DOHH2 (cell line): Measurements from ENCODE around the gene NPPA.

Experiments used
- H3F3A ChIP-seq: fragments of 200-600 bp; sonication (generic), shearing (Covaris generic); 2 replicates; pipeline ENCODE4 v1.6.0; 2016; ENCODE audit warnings: antibody characterized with exemption, mild to moderate bottlenecking; ENCODE audit not compliant: control insufficient read depth, insufficient read depth
- H3K27ac ChIP-seq: fragments of 200-600 bp; sonication (generic); 2 replicates; pipeline ENCODE4 v1.5.1; 2014; ENCODE audit warnings: low read depth, mild to moderate bottlenecking, low read length, moderate library complexity
- H3K27me3 ChIP-seq: fragments of 200-600 bp; sonication (generic); 2 replicates; pipeline ENCODE4 v1.6.1; 2014; ENCODE audit warnings: mild to moderate bottlenecking, low read length, mixed read lengths; ENCODE audit not compliant: control insufficient read depth
- H3K36me3 ChIP-seq: fragments of 200-600 bp; sonication (generic); 2 replicates; pipeline ENCODE4 v1.6.1; 2014; ENCODE audit warnings: mild to moderate bottlenecking, low read length, moderate library complexity, mixed read lengths; ENCODE audit not compliant: control insufficient read depth
- H3K4me1 ChIP-seq: fragments of 200-600 bp; sonication (generic); 2 replicates; pipeline ENCODE4 v1.6.1; 2014; ENCODE audit warnings: mild to moderate bottlenecking, low read length, mixed read lengths; ENCODE audit not compliant: control insufficient read depth
- H3K4me2 ChIP-seq: fragments of 200-600 bp; sonication (generic); 2 replicates; pipeline ENCODE4 v1.6.0; 2014; ENCODE audit warnings: mild to moderate bottlenecking, low read length, moderate library complexity
- H3K4me3 ChIP-seq: fragments of 200-600 bp; sonication (generic); 2 replicates; pipeline ENCODE4 v1.5.1; 2014; ENCODE audit warnings: mild to moderate bottlenecking, low read length, mixed read lengths
- H3K79me2 ChIP-seq: fragments of 200-600 bp; sonication (generic); 2 replicates; pipeline ENCODE4 v1.6.1; 2014; ENCODE audit warnings: mild to moderate bottlenecking, low read length, mixed read lengths; ENCODE audit not compliant: control insufficient read depth
- H3K9me2 ChIP-seq: fragments of 200-600 bp; sonication (generic); replicated peaks from 2 replicates; pipeline ENCODE4 v1.6.1; 2014; ENCODE audit warnings: mild to moderate bottlenecking, low read length, mixed read lengths; ENCODE audit not compliant: control insufficient read depth
- H3K9me3 ChIP-seq: fragments of 200-600 bp; sonication (generic); 2 replicates; pipeline ENCODE4 v1.6.1; 2014; ENCODE audit warnings: antibody characterized with exemption, low read length, mixed read lengths; ENCODE audit not compliant: control insufficient read depth, insufficient read depth
- H4K20me1 ChIP-seq: fragments of 200-600 bp; sonication (generic); 2 replicates; pipeline ENCODE4 v1.6.0; 2014; ENCODE audit warnings: low read depth, mild to moderate bottlenecking, antibody characterized with exemption, low read length, moderate library complexity; ENCODE audit not compliant: control insufficient read depth, insufficient read depth
- EZH2phosphoT487 ChIP-seq: fragments of 200-600 bp; sonication (generic); IDR thresholded peaks from 2 replicates; pipeline ENCODE4 v1.6.1; 2017; ENCODE audit warnings: borderline replicate concordance, mild to moderate bottlenecking, antibody characterized with exemption, low read length, moderate library complexity, mixed read lengths
- TF ChIP-seq, protein P1 (sequence below): fragments of 200-600 bp; sonication (generic); IDR thresholded peaks from one replicate; pipeline ENCODE4 v1.5.1; 2014; ENCODE audit warnings: antibody characterized with exemption, mild to moderate bottlenecking, low read depth, low read length; ENCODE audit not compliant: poor library complexity, severe bottlenecking

The NPPA gene

DNA sequence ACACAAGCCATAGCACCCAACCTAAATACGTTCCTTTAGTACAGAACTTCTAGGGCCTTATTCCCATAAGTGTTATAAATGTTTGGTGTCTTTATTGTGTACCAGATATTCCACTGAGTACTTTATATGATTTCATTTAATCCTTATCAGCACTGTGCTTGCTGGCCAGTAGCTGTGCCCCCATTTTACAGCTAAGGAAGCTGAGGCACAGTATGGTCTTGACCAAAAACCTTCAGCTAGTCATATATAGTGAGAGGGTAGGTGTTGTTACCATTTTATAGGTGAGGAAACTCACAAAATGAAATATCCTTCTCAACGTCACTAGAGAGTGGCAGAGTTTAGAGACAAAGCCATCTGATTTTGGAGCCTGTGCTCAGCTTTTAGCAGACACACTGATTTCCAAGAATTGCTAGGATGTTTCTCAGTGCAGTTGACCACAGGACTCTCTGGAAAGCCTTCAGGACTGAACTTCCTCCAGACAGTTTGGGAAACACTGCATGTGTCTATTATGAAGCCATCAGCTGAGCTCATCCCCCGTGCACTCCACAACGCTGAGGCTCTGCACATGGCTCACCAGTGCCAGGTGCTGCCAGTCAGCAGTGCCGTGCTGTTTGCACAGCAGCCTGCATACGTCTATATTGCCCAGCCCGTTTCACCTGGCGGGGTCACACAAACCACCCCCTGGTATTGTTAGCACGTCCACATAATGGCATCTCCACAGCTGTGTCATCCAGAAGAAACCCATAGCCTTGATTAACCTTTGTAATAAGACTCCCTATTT is 15.4 kb downstream of the NPPA start:
- Histone ChIP-seq H3K4me2 (no peak overlapping the region), H4K20me1 (no peaks in the 10 kb centered on the region; the same call in 1 of the 2 replicates), H3K27me3 (no peaks in the 10 kb centered on the region), H3K79me2 (no peaks in the 10 kb centered on the region), H3K27ac (no peak overlapping the region), H3K36me3 (peaks cover 90% of the 10 kb centered on the region), H3K9me2 (no peaks in the 10 kb centered on the region), H3K9me3 (no peaks in the 10 kb centered on the region), H3K4me1 (no peaks in the 10 kb centered on the region), H3F3A (no peaks in the 10 kb centered on the region; the same call in 1 of the 2 replicates), H3K4me3 (no peak overlapping the region)
- no peak for TF ChIP-seq EZH2phosphoT487
- TF ChIP-seq, protein P1, sequence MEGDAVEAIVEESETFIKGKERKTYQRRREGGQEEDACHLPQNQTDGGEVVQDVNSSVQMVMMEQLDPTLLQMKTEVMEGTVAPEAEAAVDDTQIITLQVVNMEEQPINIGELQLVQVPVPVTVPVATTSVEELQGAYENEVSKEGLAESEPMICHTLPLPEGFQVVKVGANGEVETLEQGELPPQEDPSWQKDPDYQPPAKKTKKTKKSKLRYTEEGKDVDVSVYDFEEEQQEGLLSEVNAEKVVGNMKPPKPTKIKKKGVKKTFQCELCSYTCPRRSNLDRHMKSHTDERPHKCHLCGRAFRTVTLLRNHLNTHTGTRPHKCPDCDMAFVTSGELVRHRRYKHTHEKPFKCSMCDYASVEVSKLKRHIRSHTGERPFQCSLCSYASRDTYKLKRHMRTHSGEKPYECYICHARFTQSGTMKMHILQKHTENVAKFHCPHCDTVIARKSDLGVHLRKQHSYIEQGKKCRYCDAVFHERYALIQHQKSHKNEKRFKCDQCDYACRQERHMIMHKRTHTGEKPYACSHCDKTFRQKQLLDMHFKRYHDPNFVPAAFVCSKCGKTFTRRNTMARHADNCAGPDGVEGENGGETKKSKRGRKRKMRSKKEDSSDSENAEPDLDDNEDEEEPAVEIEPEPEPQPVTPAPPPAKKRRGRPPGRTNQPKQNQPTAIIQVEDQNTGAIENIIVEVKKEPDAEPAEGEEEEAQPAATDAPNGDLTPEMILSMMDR, result no peak

DNA sequence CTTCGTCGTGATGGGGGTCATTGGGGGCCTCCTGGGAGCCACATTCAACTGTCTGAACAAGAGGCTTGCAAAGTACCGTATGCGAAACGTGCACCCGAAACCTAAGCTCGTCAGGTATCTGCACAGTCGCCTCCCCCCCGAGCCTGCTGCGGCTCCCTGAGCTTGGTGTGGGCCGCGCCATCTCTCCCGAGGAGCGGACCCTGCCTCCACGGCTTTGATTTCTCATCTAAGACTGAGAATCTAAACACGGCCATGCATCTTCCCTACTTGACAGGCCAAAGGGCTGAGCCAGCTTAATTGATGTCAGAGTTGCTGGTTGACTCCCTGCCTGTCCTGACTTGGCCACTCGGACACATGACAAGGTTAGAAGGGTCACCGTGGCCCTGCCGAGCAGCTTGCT is 19.1 kb downstream of the NPPA start:
- TF ChIP-seq, protein P1, result no peak
- no peak for TF ChIP-seq EZH2phosphoT487
- H3K9me3 ChIP-seq, result no peaks in the 10 kb centered on the region
- no peaks in the 10 kb centered on the region for H3K9me2 ChIP-seq
- H3K27ac ChIP-seq, result no peak overlapping the region
- H3K36me3 ChIP-seq, result peaks cover 84% of the 10 kb centered on the region
- no peaks in the 10 kb centered on the region for H3K27me3 ChIP-seq
- no peaks in the 10 kb centered on the region for H3K79me2 ChIP-seq
- H3F3A ChIP-seq, result no peaks in the 10 kb centered on the region
- no peak overlapping the region for H3K4me2 ChIP-seq
- H3K4me3 ChIP-seq, result no peak overlapping the region
- no peaks in the 10 kb centered on the region for H3K4me1 ChIP-seq
- no peaks in the 10 kb centered on the region; the same call in 1 of the 2 replicates for H4K20me1 ChIP-seq

DNA sequence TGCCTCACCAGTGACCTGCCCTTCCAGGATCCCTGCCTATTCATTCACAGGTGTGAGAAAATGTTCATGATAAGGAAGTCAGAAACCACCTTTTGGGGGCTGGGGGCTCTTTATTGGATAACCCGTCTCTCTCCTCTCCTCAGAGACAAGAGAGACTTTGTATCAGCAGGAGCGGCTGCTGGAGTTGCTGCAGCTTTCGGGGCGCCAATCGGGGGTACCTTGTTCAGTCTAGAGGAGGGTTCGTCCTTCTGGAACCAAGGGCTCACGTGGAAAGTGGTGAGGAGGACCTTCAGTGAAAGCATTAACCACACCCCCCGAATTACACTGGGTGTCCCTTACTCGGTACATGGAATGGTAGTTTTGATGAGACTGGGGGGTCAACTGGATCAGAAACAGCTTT is 20.6 kb downstream of the NPPA start:
- no peaks in the 10 kb centered on the region for H3K9me3 ChIP-seq
- TF ChIP-seq, protein P1, result no peak
- TF ChIP-seq EZH2phosphoT487, result no peak
- peaks cover 83% of the 10 kb centered on the region for H3K36me3 ChIP-seq
- no peaks in the 10 kb centered on the region for H3K27me3 ChIP-seq
- H3F3A ChIP-seq, result no peaks in the 10 kb centered on the region; the same call in 1 of the 2 replicates
- no peak overlapping the region for H3K4me2 ChIP-seq
- H3K9me2 ChIP-seq, result no peaks in the 10 kb centered on the region
- no peaks in the 10 kb centered on the region for H3K4me1 ChIP-seq
- H3K4me3 ChIP-seq, result no peak overlapping the region
- no peaks in the 10 kb centered on the region for H3K79me2 ChIP-seq
- H4K20me1 ChIP-seq, result no peaks in the 10 kb centered on the region
- H3K27ac ChIP-seq, result no peak overlapping the region
